CD4-positive, alpha-beta T cell treated with Interleukin-15 for 4 hours (primary cell): ENCODE results near the gene COL16A1.

Experiments
- DNase-seq: peaks from one replicate; pipeline ENCODE4 v3.0.0-alpha.2; 2020; ENCODE audit warnings: low spot score

Gene COL16A1

DNA sequence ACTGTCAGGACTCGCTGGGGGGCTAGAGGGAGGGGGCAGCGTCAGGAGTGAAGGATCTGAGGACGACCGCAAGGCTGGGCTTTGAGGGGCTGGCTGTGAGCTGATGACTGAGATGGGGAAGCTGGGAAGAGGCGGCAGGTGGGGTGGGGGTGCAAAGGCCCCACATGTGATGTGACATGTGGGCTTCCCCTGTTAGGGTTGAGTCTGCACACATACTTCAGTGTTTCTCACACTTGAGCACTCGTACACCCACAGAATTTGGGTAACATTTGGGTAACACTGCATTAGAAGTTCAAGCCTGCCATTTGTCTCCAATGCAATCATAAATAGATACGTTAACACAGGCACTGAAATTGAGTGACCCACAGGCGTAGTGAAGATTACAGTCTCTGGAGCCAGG is 16.2 kb downstream of the COL16A1 start:
- DNase-seq = no peak

DNA sequence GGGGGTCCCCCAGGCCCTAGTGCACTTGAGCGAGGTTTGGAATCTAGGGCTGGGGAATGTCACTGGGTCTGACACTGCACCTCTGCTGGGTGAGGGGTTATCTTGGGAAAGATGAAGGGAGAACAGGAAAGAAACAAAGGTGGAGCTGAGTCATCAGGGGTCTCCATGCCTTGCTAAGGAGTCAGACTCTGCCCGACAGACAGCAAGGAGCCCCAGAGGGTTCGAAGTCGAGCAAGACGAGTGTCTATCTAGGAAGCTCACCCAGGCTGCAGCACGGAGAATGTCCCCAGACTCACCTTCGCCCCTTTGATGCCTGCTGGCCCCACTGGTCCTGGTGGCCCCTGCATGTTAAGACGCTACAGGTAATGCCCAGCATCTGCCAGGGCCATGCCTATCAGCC is 18.0 kb downstream of the COL16A1 start:
- DNase-seq = no peak

DNA sequence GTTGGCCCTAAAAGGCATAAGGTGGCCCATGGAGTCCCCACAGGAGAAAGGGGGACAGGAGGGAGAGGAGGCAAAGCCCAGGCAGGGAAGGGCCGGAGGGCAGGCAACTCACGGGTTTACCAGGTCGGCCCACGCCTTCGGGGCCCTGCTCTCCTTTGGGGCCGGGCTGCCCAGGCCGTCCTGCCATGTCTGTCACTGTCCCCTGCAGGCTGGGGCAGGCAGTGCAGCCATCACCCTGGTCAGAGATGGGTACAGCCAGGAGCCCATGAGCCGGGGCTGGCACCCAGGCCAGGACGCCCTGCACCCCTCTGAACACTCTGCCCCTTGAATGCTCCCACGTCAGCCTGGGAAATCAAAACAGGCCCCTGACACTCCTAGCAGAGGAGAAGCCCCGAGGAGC is 19.8 kb downstream of the COL16A1 start:
- no peak for DNase-seq

DNA sequence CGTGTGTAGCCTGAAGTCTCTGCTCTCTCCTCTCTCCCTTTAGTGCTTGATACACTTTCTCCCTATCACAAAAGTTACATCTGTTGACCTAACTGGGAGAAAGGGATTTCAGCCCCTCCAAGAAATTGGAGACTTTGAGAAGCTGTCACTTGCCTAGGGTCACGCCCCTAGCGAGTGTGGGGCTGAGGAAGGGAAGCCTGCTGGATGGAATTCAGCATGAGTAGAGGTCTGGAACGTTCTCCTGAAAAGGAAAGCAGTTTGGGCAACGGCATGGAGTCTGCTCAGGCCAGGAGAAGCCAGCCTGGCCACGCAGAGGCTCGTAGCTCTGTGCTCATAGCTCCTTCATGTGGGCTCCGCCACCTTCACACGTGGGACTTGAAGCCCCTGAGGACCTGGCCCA is 22.4 kb downstream of the COL16A1 start:
- DNase-seq = no peak

DNA sequence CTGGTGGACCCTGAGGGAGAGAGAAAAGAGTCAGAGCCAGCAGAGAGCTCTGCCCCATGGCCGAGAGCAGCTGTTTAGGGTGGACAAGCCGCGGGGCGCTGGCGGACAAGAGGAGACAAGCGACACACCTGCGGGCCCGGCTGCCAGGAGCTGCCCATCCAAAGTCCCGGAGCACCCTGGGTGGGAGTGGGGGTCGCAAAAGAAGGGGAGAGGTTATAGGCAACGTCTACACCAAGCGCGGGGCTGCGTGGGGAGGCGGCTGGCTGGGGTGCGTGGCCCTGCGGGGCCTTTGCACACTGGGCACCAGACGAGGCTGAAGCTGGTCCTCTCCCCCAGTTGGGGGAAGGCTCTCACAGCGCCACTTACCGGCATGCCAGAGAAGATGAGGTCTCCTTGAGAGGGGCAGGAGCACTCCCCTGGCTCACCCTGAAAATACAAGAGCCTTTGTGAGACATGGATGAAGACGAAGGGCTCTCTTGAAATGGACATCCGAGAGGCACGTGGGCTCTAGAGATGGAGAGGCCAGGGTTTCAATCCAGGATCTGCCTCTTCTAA is 24.1 kb downstream of the COL16A1 start:
- DNase-seq = no peak

DNA sequence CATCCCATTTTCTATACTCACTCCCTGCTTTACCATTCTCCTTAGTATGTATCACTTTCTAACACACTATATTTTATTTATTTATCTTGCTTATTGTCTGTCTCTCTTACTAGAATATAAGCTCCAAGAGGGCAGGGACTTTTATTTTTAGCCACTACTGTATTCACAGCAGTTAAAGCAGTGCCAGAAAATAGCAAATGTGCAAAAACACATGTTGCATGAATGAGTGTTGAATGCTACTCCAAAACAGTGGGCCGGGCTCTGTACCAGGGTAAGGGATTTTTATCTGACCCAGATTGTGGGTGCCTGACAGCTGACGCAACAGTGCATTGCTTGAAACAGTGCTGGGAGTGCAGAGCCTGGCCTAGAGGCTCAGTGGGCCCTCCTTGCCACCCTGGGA is 24.7 kb downstream of the COL16A1 start:
- DNase-seq = no peak

DNA sequence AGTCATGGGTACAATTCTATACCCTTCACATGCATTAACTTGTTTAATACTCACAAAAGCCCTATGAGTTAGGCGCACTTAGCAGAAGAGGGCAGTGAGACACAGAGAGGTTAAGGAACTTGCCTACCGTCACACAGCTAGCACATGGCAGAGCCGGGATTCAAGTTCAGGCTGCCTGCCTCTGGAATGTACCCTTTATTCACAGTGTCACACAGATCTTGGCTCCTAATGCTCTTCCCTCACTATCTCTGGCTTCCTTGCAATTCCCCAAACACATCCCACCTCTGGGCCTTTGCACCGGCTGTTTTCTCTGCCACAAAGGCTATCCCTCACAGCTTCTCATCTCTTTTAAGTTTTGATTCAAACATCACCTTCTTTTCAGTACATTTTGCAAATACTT is 25.1 kb downstream of the COL16A1 start:
- DNase-seq = no peak

DNA sequence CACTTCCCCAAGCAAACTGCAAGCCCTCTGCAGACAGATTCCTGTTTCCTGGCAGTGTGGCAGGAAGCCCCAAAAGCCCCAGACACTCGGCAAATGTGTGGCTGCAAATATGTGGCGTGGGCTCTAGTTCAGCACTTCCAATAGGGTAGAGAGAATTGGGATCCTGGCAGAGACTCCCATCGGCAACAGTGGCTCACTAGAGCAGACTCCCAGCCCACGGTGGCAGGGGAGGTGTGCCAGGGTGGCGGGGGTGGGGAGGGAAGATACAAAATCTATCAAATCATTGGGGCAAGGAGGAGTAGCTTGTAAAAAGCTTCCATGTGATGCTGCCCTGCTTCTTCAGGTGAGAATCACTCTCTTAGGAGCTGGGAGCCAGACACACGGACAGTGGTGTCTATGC is 25.9 kb downstream of the COL16A1 start:
- DNase-seq = no peak

DNA sequence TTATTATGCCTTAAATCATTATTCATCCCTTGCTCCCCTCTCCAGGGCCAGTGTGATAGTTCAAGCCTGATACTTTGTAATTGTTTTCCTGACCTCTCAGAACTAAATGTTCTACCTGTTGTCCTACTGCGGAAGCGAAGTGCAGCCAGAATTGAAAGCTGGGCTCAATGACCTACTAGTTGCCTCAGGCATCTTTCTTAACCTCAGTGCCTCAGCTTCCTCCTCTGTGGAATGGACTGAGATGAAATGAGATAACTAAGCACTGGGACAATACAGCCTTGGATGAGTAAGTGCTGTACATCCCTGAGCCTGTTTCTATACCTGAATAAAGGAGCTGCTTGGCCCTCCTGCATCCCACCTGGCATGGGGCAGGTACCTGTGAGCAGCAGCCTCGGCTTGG is 26.4 kb downstream of the COL16A1 start:
- DNase-seq = no peak

DNA sequence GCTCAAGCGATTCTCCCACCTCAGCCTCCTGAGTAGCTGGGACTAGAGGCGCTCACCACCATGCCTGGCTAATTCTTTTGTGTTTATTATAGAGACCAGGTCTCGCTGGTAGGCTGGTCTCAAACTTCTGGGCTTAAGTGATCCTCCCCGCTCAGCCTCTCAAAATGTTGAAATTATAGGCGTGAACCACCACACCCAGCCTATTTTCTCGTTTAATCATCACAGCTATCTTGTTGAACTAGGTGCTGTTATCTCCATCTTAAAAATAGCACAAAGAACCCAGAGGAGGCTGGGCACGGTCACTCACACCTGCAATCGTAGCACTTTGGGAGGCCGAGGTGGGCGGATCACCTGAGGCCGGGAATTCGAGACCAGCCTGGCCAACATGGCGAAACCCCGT is 28.1 kb downstream of the COL16A1 start:
- no peak for DNase-seq

DNA sequence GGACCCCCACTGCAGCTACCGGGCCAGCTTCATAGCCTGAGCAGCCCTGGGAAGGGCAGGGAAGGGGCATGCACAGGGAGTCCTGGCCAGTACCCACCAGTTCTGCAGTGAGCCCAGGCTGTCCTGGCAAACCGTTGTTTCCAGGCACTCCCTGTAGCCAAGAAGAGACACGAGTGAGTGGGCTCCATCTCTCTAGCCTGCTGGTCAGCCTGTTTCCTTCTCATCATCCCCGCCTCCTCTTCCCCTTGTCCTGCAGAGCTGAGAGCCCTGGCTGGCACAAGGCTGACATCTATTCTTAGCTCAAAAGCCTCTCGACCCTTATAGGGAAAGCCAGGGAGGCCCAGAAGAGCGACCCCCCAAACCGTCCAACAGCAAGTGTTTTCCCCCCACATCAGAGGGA is 28.7 kb downstream of the COL16A1 start:
- no peak for DNase-seq

DNA sequence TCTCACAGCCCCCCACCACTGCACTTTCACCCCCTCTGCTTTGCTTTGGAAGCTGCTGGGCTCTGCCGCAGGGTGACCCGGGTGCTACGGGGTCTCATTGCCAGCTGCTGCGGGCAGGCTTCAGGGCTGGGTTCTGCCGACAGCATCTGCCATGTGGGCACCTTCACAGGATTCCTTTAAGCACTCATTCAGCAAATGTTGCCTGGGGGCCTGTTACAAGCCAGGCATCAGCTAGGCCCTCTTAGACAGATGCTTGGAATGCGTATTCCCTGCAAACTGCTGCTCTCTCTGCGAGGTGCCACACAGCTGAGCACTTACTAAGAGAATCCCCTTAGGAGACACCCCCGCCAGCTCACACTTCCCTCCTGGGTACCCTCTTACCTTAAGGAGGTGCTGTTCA is 29.2 kb downstream of the COL16A1 start:
- DNase-seq = no peak

DNA sequence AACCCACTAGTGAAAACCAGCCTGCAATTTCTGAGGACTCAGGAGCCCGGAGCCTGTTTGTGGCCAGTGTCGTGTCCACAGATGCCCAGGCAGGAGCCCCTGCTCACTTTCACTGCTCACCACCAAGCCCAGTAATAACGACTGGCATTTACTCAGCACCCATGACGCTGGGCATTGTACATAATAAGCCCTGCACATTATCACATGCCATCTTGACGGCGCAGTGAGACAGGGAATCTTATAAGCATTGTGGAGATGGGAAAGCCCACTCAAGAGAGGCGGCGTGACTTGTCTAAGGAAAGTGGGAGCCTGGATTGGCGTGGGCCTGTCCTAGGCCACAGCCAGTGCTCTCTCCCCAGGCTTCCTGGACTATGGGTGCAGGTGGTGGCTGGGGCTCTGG is 30.4 kb downstream of the COL16A1 start:
- DNase-seq = no peak

DNA sequence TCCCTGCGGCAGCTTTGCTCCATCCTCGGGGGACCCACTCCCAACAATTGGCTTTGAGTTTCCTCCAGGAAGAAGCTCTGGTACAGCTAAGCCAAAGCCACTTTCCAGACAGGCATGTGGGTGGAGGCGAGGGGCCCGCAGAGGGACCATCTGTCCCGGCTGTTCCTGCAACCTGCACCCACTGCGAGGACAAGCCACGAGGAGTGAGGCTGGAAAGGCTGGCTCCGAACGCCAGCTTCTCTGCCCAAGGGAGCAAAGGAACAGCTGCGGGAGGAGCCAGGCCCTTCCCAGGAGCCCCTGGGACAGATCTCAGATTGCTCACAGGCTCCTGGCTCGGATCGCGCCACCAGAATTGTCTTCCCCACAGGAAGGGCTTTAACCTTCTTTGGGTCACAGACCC is 30.8 kb downstream of the COL16A1 start:
- no peak for DNase-seq

DNA sequence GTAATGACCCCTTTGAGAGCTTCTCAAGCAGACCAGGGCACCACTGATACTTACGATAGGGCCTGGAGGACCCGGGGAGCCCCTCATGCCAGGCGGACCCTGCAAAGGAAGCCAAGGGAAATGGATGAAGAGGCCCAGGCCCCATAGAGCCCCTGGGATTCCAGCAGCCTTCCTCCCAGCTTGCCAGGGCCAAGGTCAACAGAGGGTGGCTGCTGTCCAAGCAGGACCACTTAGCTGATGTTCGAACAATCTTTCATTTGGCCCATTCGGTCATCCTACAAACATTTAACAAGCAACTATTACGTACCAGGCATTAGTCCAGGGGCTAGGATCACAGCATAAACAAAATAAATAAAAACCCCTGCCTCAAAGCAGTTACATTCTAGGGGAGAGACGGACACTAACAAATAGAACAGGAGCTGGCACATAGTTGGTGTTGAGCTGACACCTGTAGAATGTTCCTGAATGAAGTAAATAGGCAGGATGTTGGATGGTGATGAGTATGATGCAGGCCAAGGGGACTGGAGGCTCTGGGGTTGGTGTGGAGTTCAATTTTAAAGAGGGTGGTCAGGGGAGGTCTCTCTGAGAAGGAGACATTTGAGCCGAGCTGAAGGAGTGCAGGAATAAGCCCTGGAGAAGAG is 32.1 kb downstream of the COL16A1 start:
- no peak for DNase-seq

DNA sequence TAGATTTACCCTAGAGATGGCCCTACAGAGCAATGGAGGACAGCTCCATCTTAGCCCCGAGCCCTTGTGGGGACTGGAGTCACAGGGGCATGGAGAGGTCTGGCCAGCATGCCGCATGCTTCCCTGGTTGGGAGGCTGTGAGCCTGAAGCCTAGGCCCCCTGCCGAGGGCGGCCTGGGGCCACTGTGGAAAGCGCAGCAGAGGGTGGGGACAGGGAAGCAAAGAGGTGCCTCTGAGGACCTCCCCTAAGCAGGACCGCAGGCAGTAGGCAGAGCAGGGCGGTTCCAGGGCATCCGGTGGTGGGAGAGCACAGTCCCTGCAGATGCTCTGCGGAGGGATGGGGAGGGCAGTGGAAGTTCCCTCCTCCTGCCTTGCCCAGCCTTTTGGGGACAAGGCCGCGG is 32.7 kb downstream of the COL16A1 start:
- DNase-seq = no peak

DNA sequence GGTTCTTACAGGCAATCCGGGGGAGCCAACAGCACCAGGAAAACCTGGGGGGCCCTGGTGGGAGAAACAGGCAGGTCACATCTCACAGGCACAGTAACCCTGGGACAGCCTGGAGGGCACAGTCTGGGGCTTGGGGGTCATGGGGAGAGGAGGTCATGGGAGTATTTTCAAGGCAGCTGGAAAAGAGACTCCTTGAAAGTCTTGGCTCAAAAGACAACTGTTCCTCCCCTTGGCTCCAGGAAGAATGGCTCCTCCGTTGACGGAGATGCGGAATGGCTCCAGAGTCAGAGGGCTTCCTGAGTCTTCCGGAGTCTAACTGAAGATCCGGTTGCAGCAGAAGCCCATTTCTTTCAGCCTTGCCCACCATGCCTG is 33.2 kb downstream of the COL16A1 start:
- DNase-seq = no peak

DNA sequence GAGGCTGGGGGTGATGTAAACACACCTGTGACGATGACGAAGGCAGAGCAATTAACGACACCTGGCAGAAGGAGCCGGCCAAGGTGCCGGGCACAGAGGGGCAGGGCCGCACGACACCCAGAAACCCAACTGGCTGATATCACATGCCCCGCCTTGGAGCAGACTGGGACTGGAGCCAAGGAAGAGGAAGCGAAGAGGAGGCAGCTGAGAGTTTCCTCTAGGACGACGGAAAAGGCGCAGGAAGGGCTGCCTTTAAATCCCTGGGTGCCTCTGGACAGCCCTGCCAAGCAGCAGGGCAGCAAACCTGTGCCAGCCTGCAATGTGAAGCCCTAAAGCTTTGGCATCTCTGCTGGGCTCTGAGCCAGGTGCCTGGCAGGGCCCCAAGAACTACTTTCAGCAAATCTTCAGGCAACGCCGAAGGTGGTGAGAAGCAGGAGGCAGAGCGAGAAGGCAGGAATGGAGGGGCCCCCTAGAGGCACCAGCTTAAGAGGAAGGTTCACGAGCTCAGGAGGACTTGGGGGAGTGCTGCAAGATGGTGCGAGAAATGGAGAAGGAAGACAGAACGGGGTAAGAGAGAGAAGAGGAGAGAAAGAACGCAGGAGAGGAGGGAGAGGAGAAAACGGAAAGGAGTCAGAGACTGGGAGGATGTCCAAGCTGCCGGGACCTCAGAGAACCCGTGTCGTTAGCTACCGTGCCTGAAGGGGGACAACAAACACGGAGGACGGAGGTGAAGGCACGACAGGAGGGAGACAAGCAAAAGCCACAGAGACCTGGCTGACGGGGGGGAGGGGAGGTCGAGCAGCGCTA is 33.8 kb downstream of the COL16A1 start:
- peak; percentile 13 for DNase-seq

DNA sequence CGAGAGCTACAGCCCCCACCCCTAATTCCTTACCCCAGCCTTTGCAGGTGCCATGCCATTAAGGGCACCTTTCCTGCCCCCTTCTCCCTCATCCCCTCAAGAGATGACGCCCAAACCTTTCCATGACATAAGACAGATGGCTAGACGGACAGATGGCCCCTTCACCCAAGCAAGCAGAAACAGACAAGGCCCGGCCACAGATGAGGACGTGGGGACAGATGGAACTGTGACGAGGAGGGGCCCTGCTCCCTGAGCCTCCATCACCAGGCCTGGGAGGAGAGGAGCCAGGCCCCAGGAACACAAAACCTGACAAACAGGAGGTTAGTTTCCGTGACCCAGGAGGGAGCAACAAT is 34.4 kb downstream of the COL16A1 start:
- DNase-seq = no peak

DNA sequence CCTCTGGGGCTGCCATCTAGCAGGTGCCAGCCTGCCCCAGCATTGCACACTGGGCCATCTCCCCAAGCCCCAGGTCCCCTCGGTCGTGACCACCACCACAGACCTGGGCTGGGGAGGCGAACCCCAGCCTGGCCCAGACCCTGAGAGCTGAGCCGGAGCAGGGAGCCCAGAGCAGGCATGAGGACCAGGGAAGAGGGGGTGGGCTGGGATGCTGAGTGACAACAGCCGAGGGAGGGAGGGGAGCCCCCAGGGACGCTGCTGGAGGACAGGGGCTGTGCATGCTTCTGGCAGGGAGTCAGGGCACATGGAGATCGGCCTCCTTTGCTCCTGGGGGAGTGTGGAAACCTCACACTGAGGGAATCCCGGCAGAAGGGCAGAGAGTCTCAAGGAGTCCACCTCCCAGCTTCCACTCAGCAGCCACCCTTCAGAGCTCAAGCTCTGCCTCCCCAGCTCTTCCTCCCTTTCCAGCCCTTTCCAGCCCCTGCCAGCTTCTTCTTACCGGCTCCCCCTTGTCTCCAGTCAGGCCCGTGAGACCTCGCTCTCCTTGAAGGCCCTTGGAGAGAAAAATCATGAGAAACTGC is 35.4 kb downstream of the COL16A1 start:
- no peak for DNase-seq

DNA sequence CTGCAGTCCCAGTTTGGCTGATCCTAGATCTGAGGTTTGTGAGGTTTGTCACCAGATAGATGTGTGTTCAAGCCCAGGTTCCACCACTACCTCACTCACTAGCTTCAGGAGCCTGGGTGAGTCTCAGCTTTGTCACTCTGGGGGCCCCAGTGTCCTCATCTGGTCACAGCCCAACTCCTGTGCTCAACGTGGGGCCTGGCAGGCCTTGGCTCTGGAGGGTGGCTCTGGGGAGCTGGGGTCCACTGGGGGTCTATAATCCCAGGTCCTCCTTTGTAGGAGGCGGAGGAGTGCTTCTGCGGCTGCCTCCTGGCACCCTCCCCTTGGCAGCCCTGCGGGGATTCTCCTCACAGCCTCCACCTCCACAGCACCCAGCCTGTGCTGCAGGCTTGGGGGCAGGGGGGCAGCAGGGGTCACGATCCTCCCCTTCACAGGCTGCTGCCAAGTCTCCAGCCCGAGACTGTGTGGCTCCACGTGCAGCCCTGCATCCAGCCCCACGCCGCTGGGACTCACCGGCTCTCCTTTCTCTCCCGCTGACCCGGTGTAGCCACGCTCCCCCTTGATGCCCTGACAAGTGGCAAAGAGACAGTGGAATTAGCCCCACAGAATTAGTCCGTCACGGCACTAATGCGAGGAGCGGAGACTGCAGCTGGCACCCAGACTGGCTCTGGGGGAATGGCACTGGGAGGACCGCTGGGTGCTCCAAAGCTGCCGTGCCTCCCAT is 36.6 kb downstream of the COL16A1 start:
- DNase-seq = no peak

DNA sequence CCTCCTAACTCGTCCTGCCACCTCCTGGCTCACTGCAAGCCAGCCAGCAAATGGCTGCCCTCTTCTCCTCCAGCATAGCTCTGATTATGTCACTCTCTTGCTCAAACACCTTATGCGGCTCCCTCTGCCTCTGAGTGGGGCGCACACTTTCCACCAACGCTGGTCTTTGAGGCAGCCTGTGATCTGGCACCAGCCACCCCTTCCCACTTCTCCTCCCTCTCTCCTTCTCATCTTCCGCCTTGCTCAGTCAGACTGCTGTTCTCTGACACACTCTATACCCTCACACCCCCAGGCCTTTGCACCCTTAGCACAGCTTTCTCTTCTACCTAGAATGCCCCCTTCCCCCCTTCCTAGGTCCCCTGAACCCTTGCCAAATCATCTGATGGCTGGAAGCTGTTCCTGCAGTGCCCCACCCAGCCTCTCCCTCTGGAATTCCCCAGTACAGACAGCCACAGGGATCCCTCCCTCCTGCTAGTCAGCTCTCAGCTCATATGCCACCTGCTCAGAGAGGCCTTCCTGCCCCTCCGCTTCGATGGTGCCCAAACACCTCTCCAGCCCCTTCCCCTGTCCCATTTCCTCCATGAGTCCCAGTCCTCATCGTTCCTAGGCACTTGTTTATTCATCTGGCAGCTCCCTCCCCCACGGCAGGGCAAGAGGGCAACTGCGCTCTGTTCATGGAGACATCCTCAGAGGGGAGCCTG is 37.4 kb downstream of the COL16A1 start:
- no peak for DNase-seq
